HG03103 (cell line): Measurements from ENCODE around the gene IMPDH1.

ENCODE experiments used
- ATAC-seq: cut with Tn5 transposase; IDR thresholded peaks from one replicate; pipeline ENCODE4 v1.9.1; 2021; ENCODE audit warnings: low read depth; ENCODE audit not compliant: unreplicated experiment

IMPDH1 gene

GRCh38 chr7:128364166-128364870 is 45.5 kb downstream of the IMPDH1 start:
- ATAC-seq, result no peak

GRCh38 chr7:128363261-128363721 is 46.5 kb downstream of the IMPDH1 start:
- ATAC-seq, result no peak

GRCh38 chr7:128362670-128363069 is 47.1 kb downstream of the IMPDH1 start:
- ATAC-seq, result no peak

GRCh38 chr7:128361411-128362379 is 48.1 kb downstream of the IMPDH1 start, which contains the start of gene PRRT4:
PRRT4 (minus strand) TSS chr7:128361690.
- ATAC-seq, result no peak

- ATAC-seq, result no peak
Observed at GRCh38 chr7:128360359-128360678, 49.5 kb downstream of the IMPDH1 start.

GRCh38 chr7:128359939-128360338 is 49.8 kb downstream of the IMPDH1 start:
- ATAC-seq, result no peak

- ATAC-seq, result no peak
Observed at GRCh38 chr7:128359336-128359735, 50.4 kb downstream of the IMPDH1 start.

- ATAC-seq, result no peak
Observed at GRCh38 chr7:128358233-128358632, 51.5 kb downstream of the IMPDH1 start.

GRCh38 chr7:128357217-128357613 is 52.6 kb downstream of the IMPDH1 start:
- no peak for ATAC-seq

GRCh38 chr7:128356546-128357216 is 53.1 kb downstream of the IMPDH1 start:
- no peak for ATAC-seq

GRCh38 chr7:128353610-128354009 is 56.2 kb downstream of the IMPDH1 start:
- no peak for ATAC-seq

GRCh38 chr7:128353189-128353588 is 56.6 kb downstream of the IMPDH1 start:
- no peak for ATAC-seq

GRCh38 chr7:128352636-128353035 is 57.1 kb downstream of the IMPDH1 start:
- no peak for ATAC-seq

- ATAC-seq, result no peak
Observed at GRCh38 chr7:128352153-128352537, 57.6 kb downstream of the IMPDH1 start.

- ATAC-seq, result no peak
Observed at GRCh38 chr7:128351296-128352152, 58.3 kb downstream of the IMPDH1 start.

- no peak for ATAC-seq
Observed at GRCh38 chr7:128350708-128351295, 59.0 kb downstream of the IMPDH1 start.

GRCh38 chr7:128349466-128349825 is 60.3 kb downstream of the IMPDH1 start:
- ATAC-seq, result no peak

- no peak for ATAC-seq
Observed at GRCh38 chr7:128347647-128348097, 62.1 kb downstream of the IMPDH1 start.

GRCh38 chr7:128344431-128344774 is 65.4 kb downstream of the IMPDH1 start:
- no peak for ATAC-seq
